GM11168 (cell line): ENCODE results near the gene NRTN.

Experiments
- in situ Hi-C: fragments of 300-500 bp; cut with MboI; formaldehyde crosslinking; loops from one replicate; pipeline ENCODE4 v1.12.0; 2022; ENCODE audit warnings: low sequenced_read_pairs; ENCODE audit not compliant: unreplicated experiment

The NRTN gene

GRCh38 chr19:5789886-5790558 lies 14.8 kb upstream of the NRTN start:
- in situ Hi-C loops: no loop called here

GRCh38 chr19:5790559-5791520 lies 14.0 kb upstream of the NRTN start, which contains the start of gene DUS3L:
Gene DUS3L (minus strand): TSS chr19:5791163. CDS start chr19:5791141, 22 bp downstream.
- in situ Hi-C loops: no loop called here

GRCh38 chr19:5792224-5792623 lies 12.6 kb upstream of the NRTN start:
- in situ Hi-C loops: no loop called here

- in situ Hi-C loops: no loop called here
These were observed 11.7 kb upstream of the NRTN start for GRCh38 chr19:5793188-5793587.

- in situ Hi-C loops: no loop called here
These were observed 9.4 kb upstream of the NRTN start for GRCh38 chr19:5795382-5795919.

- in situ Hi-C loops: no loop called here
These were observed 6.6 kb upstream of the NRTN start for GRCh38 chr19:5798244-5798643.

- in situ Hi-C loops: no loop called here
These were observed 5.3 kb upstream of the NRTN start for GRCh38 chr19:5799247-5800241.

- in situ Hi-C loops: no loop called here
These were observed 4.3 kb upstream of the NRTN start for GRCh38 chr19:5800361-5801270.

GRCh38 chr19:5801796-5802619 lies 2.9 kb upstream of the NRTN start:
- in situ Hi-C loops: no loop called here

GRCh38 chr19:5803441-5803751 lies 1.5 kb upstream of the NRTN start:
- in situ Hi-C loops: no loop called here

GRCh38 chr19:5803752-5804515 lies 933 bp upstream of the NRTN start:
- in situ Hi-C loops: no loop called here

GRCh38 chr19:5805462-5806132 lies 730 bp downstream of the NRTN start:
- in situ Hi-C loops: no loop called here

- in situ Hi-C loops: no loop called here
These were observed 1.2 kb downstream of the NRTN start for GRCh38 chr19:5806133-5806489.

GRCh38 chr19:5806905-5807304 lies 2.0 kb downstream of the NRTN start:
- in situ Hi-C loops: no loop called here

- in situ Hi-C loops: no loop called here
These were observed 3.4 kb downstream of the NRTN start for GRCh38 chr19:5808120-5808816.

GRCh38 chr19:5809053-5809452 lies 4.2 kb downstream of the NRTN start:
- in situ Hi-C loops: no loop called here
